MM.1S (cell line): ENCODE results near the gene SETD9.

Experiments used
- CTCF ChIP-seq: fragments of 300-600 bp; sonication (generic); IDR thresholded peaks from 2 replicates; pipeline ENCODE4 v1.5.1; 2016; ENCODE audit warnings: antibody characterized with exemption, low read length, mixed read lengths
- EZH2 ChIP-seq: fragments of 300-600 bp; sonication (generic); optimal IDR thresholded peaks from 2 replicates; pipeline ENCODE3; 2017; ENCODE audit warnings: low read depth, mild to moderate bottlenecking, antibody characterized with exemption, low read length, mixed read lengths
- EZH2phosphoT487 ChIP-seq: fragments of 300-600 bp; sonication (generic); IDR thresholded peaks from 2 replicates; pipeline ENCODE4 v1.6.1; 2018; ENCODE audit warnings: antibody characterized with exemption, low read length

GRCh38 chr5:56862909-56863308 lies 46.5 kb upstream of the SETD9 start:
- TF ChIP-seq CTCF (no peak), EZH2phosphoT487 (no peak), EZH2 (no peak)
